HG03103 (cell line): Measurements from ENCODE around the gene SERPINA5.
"Not testable (repeated sequence)": the region's sequence is repeated elsewhere in the genome, so short reads cannot be mapped to it uniquely, and the experiment has no call there.

Source experiments
- ATAC-seq: cut with Tn5 transposase; IDR thresholded peaks from one replicate; pipeline ENCODE4 v1.9.1; 2021; ENCODE audit warnings: low read depth; ENCODE audit not compliant: unreplicated experiment

Gene SERPINA5

DNA sequence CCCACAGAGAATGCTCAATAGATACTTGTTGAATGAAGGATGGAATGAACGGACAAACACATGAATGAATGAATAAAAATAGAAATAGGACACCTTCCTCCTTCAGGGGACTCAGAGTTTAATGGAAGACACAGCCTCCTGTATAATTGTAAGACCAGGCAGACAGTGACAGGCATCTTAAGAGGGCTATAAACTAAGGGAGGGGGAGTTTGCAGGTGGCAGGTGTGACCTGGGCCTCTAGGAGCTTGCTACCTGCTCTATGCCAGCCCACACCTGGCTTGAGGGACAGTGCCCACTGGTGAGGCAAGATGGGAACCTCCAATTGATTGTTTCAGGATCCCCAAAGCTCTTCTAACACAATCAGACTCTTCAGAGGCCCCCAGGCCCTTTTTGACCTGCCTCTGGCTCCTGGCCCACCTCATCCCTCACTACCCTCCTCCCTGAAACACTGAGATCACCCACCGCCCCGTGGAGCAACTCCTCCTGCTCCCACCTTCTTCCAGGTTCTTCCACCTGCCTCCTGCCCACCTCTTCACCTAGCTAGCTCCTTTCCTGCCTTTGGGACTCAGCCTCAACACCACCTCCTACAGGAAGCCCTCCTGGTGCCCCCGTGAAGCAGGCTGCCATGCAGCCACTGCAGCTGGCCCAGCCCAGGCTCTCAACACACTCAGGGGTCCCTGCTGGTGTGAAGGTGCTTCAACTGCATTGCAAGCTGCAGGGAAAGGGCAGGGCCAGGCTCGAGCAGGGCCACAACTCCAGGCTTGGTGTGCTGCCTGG is 40.3 kb downstream of the SERPINA5 start:
- ATAC-seq = no peak

DNA sequence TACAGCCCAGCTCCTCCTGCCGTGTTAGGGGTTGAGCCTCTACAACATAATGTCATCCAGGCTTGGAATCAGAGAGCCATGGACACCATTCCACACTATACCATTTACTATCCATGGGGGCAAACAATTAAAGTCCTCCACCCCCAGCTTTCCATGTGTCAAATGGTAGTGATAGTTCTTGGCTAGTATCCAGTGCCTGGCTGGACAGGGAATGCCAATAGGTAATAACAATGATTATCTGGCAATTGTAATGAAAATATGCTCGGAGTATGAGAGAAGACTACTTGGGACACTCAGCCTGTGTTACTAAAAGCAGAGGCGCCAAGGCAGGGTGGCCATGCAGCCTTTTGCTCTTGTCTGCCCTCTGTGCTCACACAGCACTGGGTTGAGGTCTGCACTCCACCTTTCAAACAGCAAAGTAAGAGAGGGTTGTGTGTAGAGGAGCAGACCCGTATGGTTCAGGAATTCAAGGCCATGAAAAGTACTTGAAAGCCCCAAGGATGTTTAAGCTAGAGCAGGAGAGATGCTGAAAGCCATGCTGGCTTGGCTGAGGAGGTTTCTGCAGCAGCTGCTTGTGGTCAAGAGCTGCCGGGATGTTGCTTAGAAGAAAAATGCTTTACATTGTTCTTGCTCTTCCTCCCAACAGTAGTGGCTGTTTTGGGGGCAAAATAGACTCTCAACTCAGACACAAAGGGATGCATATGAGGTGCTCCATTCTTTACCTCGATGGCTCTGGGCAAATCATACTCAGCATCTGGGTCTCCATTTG is 41.6 kb downstream of the SERPINA5 start:
- ATAC-seq = no peak

DNA sequence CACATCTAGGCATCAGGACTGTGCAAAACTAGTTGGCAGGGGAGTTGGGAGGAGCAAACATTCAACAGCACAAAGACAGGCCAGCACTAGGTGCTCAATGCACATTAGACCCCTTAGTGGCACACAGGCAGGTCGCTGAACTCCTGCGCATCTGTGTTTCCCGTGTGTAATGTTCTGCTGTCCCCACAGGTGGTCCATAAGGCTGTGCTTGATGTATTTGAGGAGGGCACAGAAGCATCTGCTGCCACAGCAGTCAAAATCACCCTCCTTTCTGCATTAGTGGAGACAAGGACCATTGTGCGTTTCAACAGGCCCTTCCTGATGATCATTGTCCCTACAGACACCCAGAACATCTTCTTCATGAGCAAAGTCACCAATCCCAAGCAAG is 42.2 kb downstream of the SERPINA5 start:
- ATAC-seq = no peak

DNA sequence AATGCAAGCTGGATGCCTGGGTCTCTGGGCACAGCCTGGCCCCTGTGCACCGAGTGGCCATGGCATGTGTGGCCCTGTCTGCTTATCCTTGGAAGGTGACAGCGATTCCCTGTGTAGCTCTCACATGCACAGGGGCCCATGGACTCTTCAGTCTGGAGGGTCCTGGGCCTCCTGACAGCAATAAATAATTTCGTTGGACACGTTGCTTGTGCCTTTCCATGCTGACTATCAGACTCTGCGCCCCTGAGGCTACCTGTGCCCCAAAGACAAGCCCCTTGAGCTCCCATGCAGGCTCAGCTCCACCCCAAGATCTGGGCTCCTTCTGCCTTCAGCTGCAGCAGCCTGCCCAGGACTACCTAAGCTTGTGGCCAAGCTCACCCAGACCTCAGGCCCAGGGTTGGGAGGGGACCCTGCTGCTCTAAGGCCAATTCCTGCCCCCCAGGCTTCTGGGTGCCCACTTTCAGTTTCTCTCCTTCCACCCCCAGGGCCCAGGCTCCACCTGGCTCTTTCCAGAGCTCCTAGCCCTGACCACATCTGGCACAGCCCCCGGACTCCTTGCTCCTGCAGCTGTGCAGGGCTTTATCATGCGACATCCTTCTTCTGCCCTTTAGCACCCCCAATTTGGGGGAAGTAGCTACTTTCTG is 42.8 kb downstream of the SERPINA5 start:
- ATAC-seq = no peak

DNA sequence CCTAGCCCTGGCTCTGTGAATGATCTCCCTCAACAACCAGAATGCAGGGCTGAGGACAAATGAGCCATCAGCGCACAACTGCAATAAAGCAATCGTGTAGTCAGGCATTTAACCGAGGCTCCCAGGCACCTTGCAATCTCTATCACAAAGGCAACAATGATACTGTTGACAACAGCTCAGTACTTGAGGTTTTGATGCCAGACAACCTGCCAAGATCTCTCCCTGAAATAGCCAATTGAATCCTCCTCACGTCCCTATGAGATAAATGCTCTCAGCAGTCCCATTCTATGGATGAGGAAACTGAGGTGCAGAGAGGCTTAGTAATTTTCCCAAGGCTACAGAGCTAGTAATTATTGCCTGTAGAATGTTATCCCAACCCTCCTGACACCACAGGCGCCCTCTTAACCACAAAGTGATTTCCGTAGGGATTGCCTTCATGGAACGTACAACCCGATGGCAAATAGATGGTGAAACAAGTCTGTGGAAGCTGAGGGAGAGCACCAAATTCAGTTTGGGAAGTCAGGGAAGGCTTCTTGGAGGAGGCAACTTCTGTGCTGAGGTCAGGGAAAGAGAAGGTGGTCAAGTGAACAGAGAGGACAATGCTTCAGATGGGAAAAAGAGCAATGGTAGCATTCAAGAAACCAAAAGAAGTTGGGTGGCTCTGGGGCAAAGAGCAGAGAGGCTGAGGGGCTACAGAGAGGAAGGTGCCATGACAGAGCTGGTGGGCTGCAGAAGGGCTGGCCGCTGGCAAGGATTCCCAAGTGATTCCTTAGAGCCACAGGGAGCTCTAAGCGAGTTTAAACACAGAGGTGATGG is 43.5 kb downstream of the SERPINA5 start:
- no peak for ATAC-seq

DNA sequence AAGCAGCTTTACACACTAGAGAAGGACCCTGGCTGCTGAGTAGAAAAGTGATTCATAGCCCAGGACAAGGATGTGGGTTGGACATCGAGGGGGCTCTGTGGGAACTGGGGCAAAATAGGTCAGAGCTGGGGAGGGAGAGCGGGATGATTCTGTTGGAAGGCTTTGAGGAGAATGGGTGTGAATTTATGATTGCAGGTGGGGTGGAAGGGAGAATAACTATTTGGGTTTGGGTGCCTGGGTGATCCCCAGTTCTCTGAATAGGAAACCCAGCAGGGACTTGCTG is 44.1 kb downstream of the SERPINA5 start:
- no peak for ATAC-seq

DNA sequence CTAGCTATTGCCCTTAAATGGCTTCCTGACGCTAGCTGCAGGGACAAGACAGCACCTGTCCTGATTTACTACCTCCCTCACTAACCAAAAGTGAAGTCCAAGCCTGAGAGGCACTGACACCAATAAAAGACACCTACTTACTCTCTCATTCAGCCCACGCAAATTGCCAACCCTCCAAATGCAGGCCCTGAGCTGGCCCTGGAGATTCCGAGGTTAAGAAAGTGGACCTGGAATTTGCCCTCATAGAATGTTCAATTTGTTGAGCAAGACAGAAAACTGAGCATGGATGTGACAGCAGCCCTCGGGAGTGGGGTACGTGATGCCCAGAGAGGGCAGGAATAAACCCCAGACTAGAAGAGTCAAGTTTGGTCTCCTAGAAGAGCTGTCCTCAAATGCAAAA is 47.4 kb downstream of the SERPINA5 start:
- no peak for ATAC-seq

DNA sequence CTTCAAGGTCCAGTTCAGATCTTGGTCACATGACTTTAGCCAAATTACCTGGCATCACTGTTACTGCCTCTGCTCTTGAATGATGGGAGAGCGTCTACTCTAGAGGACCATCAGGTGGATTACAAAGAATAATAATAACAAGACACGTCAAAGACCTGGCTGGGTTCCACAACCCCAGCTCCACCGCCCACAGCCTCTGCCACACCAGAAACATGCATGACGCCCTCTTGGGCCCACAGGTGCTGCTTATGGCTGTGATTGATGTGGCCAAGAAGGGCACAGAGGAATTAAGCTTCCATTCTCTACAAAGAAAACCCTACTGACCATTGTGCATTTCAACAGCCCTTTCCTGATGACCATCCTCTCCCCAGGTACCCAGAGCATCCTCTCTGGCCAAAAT is 49.2 kb downstream of the SERPINA5 start:
- ATAC-seq = no peak

DNA sequence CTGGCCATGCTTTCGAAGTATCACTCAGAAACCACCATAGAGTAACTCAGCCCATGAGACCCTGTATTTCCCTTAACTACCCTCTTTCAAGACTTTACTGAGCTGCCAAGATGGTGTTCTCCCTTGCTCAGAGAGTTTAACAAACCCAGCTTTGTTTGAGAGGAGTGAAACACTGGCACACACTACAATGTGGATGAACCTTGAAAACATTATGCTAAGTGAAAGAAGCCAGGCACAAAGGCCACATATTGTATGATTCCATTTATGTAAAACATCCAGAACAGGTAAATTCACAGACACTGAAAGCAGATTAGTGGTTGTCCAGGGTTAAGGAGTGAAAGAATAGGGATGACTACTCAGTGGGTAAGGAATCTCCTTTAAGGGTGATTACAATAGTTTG is 49.8 kb downstream of the SERPINA5 start:
- ATAC-seq = no peak

DNA sequence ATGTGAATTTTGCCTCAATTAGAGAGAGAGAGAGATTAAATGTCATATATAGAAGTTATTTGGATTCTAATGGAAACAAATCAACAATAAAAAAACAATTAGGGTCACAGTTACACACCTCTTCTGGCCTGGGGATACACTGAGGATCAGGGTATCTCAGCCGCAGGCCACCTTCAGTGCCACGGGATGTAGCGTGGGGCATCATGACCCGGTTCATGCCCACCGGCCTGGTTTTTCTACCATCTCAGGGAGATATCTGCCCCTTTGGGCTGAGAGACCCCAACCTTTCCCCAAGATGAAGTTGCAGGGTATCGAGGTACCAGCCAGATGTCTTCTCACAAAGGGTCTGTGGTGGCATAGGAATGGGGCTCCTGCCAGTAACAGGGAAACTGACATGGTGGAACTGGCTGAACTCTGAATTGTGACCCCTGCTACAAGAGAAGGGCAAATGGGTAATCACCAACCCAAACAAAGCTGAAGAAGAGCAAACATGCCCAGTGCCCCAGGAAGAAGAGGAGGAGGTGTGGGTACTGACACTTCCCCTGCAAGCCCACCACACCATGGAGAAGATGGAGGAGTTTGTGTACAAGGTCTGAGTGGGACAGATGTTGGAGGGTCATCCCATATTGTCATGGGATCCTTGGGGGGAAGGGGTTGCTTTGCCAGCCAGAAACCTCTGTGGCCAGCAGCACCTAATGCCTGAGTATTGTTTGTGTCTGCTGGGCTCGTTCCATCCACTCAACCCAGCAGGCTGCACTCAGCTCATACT is 50.5 kb downstream of the SERPINA5 start:
- ATAC-seq = no peak

DNA sequence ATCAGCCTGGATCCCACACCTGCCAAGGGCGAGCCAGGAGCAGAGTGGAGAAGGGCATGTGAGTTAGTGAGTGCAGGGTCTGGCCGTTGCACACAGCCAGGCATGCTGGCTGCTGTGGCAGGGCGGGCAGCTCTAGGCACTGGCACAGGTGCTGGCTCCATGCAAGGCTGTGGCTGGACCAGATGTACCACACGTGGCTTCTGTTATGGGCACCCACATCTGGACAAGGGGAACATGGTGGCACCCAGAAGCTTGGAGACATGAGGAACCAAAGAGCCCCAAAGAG is 51.0 kb downstream of the SERPINA5 start:
- no peak for ATAC-seq

DNA sequence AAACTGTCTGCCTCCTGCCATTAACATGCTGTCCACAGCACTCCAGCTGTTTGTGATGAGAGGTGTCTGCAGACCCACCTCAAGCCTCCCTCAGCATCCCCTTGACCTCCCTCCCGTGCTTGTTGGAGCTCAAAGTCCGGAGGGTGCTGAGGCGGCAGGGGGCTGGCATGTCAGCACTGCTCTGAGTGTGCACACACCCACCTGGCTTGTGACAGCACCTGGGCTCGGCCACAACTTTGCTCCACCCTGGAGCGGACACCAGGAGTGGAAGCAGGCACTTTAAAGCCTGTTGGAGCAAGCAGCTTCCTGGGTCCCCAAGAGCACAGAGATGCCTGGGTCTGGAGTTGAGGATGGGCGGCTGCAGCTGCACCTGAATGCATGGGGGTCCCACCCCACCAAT is 51.9 kb downstream of the SERPINA5 start:
- no peak for ATAC-seq

DNA sequence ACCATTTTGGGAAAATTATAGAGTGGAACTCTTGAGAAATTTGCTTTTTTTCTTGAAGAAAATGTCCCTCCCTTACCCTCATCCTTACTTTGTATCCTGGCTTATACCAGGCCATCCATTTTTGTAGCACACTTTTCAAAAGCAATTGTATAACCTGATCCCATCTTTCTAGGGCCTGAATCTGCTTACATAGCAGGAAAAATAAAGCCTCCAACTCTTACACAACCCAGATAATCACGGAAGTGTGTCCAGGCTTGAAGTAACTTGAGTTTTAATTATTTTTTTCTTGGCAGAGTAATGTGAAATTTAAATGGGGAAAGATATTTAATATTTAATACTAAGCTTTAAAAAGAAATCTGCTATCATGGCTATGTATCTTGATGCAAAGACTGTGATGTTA is 53.9 kb downstream of the SERPINA5 start:
- no peak for ATAC-seq

DNA sequence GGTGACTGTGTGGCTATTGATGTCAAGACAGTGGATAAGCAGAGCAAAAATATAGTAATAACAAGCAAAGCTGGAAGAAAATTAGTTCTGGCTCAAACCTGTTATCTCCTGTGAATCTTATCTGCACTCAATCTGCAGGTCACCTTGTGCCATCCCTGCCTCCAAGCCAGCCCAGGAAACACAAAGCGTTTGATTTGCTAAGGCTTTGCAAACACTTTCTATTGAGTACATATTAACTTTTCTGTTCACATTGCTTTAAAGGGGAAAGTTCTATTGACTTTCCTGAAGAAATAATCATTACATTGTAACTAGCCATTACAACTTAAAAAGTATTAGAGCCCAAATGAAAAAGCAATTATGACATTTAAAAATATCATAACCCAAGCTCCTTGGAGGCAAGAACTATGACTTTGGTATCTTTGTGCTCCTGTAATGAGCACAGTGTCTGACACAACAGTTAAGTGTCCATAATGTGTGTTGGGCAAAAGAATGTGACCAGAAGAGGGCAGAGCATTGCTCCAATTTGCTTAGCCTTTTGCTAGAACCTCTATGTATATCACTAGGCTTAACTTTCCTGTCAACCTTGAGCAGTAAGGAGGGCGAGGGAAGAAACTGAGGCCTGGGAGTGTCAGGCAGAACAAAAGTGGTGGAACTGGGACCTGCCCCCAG is 55.7 kb downstream of the SERPINA5 start:
- no peak for ATAC-seq

DNA sequence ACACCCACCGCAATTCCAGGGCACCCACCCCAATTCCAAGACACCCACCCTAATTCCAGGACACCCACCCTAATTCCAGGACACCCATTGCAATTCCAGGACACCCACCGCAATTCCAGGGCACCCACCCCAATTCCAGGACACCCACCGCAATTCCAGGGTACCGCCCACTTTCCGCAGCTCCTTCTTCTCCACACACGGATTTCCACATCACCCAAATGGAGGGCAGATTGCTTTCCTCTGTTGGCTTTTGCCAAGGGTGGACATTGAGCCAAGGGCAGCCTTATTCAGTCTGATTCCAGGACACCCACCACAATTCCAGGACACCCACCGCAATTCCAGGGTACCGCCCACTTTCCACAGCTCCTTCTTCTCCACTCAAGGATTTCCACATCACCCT is 56.6 kb downstream of the SERPINA5 start:
- ATAC-seq = not testable (repeated sequence)

DNA sequence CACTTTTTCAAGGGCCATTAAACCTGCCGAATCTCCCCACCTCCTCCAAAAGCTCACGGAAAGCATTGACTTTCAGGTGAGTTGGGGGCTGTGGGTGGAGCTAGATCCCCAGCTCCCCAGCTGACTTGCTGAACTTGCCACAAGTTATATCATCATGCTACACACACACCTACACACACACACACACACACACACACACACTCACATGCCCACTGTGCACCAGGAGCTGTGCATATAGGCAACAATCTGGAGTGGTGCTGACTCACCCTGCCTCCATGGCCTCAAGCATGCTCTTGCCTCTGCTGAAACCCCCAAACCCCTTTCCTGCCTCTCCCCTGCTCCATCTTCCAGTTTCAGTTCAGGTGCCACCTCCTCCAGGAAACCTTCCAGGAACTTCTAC is 57.1 kb downstream of the SERPINA5 start:
- ATAC-seq = no peak

DNA sequence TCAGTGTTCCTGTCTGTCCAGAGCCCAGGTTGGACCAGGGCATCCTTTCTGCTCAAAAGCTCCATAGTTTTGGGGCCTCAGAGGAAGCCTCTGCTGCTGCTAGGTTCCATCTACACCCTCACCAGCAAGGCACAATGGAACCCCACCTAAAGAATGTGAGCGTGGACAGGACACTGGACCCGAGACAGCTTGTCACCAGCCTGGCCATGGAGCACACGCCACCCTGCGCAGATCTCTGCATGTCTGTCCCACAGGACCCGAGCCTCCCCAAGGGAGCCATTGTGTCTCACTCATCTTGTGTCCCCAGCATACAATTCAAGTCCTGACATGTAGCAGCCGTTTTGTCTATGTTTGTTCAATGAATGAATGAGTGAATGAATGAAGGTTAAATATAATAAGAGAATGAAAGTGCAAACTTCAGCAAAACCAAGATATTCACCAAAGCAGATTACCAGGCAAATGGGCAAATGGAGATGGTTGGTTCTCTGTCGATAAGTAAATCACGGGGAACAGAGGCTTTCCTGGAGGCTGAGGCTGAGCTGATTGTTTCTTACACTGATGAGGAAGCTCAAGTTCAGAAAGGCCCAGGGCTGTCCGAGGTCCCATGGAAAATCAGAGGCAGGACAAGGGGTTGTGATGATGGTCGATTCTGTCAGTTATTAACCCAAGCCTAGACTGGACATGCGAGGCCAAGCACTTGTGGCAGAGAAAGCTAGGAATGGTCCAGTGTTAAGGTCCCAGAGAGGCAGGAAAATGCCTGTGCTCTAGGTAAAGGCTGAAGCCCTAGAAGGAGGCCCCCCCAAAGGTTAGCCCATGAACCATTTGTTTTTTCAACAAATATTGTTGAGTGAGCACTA is 58.0 kb downstream of the SERPINA5 start:
- ATAC-seq = no peak

DNA sequence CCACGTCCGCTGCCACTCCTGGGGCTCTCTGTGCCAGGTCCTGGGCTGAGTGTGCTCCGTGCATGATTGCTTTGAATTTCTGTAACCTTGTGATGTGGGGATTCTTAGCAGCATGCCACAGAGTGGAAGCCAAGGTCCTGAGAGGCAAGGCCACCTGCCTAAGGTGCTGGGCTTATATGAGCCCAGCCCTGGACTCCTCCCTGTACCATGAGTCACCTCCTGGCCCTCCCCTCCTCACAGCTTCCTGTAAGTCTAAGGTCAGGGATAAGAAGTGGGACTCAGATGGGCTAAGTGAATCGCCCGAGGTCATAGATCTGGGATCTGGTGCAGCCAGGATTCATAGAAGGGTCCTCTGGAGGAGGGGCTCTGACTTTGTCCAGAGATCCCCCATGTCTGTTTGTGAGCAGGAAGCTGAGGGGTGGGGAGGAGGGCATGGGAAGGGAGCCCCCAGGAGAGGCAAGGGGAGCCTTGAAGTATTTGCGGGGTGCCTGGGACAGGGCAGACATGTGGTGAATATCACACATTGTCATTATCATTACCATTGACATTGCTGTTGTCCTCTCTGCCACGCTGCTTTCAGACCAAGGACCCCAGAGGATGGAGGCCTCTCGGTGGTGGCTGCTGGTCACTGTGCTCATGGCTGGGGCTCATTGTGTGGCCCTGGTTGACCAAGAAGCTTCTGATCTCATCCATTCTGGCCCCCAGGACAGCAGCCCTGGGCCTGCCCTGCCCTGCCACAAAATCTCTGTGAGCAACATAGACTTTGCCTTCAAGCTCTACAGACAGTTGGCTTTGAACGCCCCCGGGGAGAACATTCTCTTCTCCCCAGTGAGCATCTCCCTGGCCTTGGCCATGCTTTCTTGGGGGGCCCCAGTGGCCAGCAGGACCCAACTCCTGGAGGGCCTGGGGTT is 59.8 kb downstream of the SERPINA5 start:
- ATAC-seq = no peak
